ENCODE results near the gene PRKCE. TPM values are rescaled to one million over a fixed set of nuclear protein-coding genes. Genes with fewer than 3 reads are reported as not detected.

Gene PRKCE
- total RNA-seq, 1 experiment from 2014 or later: 1.3 TPM

DNA sequence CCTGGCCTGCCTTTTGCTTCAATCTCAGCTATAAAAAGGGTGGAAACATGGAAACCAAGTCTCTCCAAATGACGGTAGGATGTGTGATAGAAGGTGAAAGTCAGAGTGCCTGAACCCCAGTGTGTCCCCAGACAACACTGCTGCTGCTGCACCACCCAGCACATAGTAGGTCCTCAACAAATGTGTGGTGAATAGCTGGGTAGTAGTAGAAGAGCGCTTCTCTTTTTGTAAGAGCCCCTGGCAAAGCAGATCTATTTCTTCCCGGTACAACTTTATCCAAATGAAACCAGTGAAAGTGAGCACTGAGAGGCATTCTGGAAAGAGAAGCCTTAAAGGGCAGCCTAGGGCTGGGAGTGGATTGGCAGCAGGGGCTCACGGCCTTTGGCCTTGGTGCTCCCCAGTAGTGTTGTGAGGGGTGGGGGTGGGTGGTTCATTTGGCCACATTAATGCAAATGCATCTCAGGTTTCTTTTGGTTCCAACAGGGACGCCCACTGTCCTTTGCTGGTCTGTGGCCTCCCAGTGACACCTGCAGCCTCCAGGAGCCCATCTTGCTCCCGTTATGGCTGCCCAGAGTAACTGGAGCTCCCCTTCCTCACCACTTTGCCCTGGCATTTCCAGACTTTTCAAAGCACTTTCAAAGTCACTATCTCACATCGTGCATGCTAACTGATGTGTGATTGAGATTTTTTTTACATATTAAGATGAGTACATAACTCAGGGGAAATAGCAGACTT lies 341.4 kb downstream of the PRKCE start:
- no peak overlapping the region for H2BK120ac ChIP-seq (ENCODE audit: low read depth, low read length, poor library complexity, severe bottlenecking)
- no peak overlapping the region for H2BK5ac ChIP-seq (ENCODE audit: insufficient read length, low read length)
- H3K4me1 Mint-ChIP-seq: peaks cover 2 to 10% of the 10 kb centered on the region in 2 experiments
- no peak overlapping the region for H2BK15ac ChIP-seq (ENCODE audit: low read depth, low read length)
- TF ChIP-seq, protein P1, sequence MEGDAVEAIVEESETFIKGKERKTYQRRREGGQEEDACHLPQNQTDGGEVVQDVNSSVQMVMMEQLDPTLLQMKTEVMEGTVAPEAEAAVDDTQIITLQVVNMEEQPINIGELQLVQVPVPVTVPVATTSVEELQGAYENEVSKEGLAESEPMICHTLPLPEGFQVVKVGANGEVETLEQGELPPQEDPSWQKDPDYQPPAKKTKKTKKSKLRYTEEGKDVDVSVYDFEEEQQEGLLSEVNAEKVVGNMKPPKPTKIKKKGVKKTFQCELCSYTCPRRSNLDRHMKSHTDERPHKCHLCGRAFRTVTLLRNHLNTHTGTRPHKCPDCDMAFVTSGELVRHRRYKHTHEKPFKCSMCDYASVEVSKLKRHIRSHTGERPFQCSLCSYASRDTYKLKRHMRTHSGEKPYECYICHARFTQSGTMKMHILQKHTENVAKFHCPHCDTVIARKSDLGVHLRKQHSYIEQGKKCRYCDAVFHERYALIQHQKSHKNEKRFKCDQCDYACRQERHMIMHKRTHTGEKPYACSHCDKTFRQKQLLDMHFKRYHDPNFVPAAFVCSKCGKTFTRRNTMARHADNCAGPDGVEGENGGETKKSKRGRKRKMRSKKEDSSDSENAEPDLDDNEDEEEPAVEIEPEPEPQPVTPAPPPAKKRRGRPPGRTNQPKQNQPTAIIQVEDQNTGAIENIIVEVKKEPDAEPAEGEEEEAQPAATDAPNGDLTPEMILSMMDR (conservative IDR thresholded peaks at IDR 0.05): no peak
- no peaks in the 10 kb centered on the region for H3K79me2 ChIP-seq (ENCODE audit: insufficient read depth, low read length)
- no peaks in the 10 kb centered on the region; a peak in 1 of 7 replicates for H3K36me3 Mint-ChIP-seq (ENCODE audit: insufficient read depth in 1 of 3, low read depth in 3 of 3)
- H3K4me2 ChIP-seq (ENCODE audit: insufficient read depth, insufficient read length, low read length): no peak overlapping the region
- H2AK5ac ChIP-seq (ENCODE audit: insufficient read length, low read length): no peak overlapping the region
- H3T11ph ChIP-seq (ENCODE audit: low read length): no peak overlapping the region
- H4K91ac ChIP-seq (ENCODE audit: insufficient read length, low read depth, low read length): no peak overlapping the region
- no peaks in the 10 kb centered on the region for H3K23me2 ChIP-seq (ENCODE audit: insufficient read length, low read depth, low read length, poor library complexity, severe bottlenecking)
- no peak overlapping the region for H3K18ac ChIP-seq (ENCODE audit: insufficient read length, low read depth, low read length)
- no peak overlapping the region for H3K23ac ChIP-seq (ENCODE audit: insufficient read length, low read depth, low read length)
- no peaks in the 10 kb centered on the region for H3K9me3 Mint-ChIP-seq
- no peaks in the 10 kb centered on the region for H3K27me3 ChIP-seq (ENCODE audit: insufficient read depth, low read length)
- no peaks in the 10 kb centered on the region for H3K79me1 ChIP-seq (ENCODE audit: insufficient read depth, low read depth, low read length, poor library complexity, severe bottlenecking)
- no peak overlapping the region for H2BK12ac ChIP-seq (ENCODE audit: insufficient read length, low read depth, low read length)
- H3K4ac ChIP-seq (ENCODE audit: low read depth, low read length): no peak overlapping the region
- H2AFZ ChIP-seq (ENCODE audit: low read length): no peak overlapping the region
- H3K9ac ChIP-seq (ENCODE audit: extremely low read depth, insufficient read length, low read length): no peak overlapping the region
- H3K56ac ChIP-seq (ENCODE audit: insufficient read length, low read depth, low read length): no peak overlapping the region
- H4K8ac ChIP-seq (replicated peaks; ENCODE audit: insufficient read length, low read depth, low read length): no peak overlapping the region
- no peaks in the 10 kb centered on the region; the same call in 1 of the 2 replicates for H3K27me3 Mint-ChIP-seq (ENCODE audit: low read depth)
- WGBS (ENCODE audit: extremely low coverage, insufficient read length, low lambda C conversion rate): no CpG with 5 or more reads among the region's 7 CpGs
- H4K20me1 ChIP-seq (ENCODE audit: control insufficient read depth, insufficient read depth, insufficient read length): no peaks in the 10 kb centered on the region
- no peaks in the 10 kb centered on the region for H3K4me1 ChIP-seq (ENCODE audit: insufficient read depth, low read length)
- no peak overlapping the region for H4K5ac ChIP-seq (ENCODE audit: insufficient read length, low read depth, low read length)
- DNase-seq: no peak
- no peak overlapping the region for H3K14ac ChIP-seq (ENCODE audit: insufficient read depth, low read length)
- no peak overlapping the region for H3K27ac Mint-ChIP-seq
- H2BK20ac ChIP-seq (ENCODE audit: low read depth, low read length, poor library complexity, severe bottlenecking): no peak overlapping the region
- H3K27ac ChIP-seq (ENCODE audit: insufficient read length, low read depth, low read length): no peak overlapping the region
- no peaks in the 10 kb centered on the region for H3K9me3 ChIP-seq (ENCODE audit: control insufficient read depth, low read depth, low read length)
- H3K4me3 Mint-ChIP-seq: no peak overlapping the region
